Esophagus muscularis mucosa (tissue), 4 donors: Measurements from ENCODE around the gene FCAMR. TPM values are rescaled to one million over a fixed set of nuclear protein-coding genes. Genes with fewer than 3 reads are reported as not detected.

Experiments used
- DNase-seq: peaks from one replicate; pipeline ENCODE4 v3.0.0-alpha.2; 2017; ENCODE audit errors: extremely low spot score
- H3K27ac ChIP-seq, 4 donors: fragments of 200-600 bp; sonication (generic); replicated peaks in 1 of 4; 1 replicate in 3 of 4; 2 replicates in 1 of 4; pipeline ENCODE4 v1.5.1; 2016 to 2019; ENCODE audit warnings: mild to moderate bottlenecking in 1 of 4
- H3K27me3 ChIP-seq, 4 donors: fragments of 200-600 bp; sonication (generic); one replicate each; pipeline versions ENCODE4 v1.5.1 to v1.6.0; 2016 to 2019
- H3K36me3 ChIP-seq, 4 donors: fragments of 200-600 bp; sonication (generic); one replicate each; pipeline ENCODE4 v1.5.1; 2016 to 2019
- H3K4me1 ChIP-seq, 4 donors: fragments of 200-600 bp; sonication (generic); one replicate each; pipeline ENCODE4 v1.5.1; 2016 to 2019
- H3K4me3 ChIP-seq, 4 donors: fragments of 200-600 bp; sonication (generic); 1 replicate in 2 of 4; 2 replicates in 2 of 4; pipeline ENCODE4 v1.5.1; 2016 to 2019; ENCODE audit warnings: mild to moderate bottlenecking in 4 of 4, moderate library complexity in 1 of 4
- H3K9me3 ChIP-seq, 4 donors: fragments of 200-600 bp; sonication (generic); 1 replicate in 3 of 4; 2 replicates in 1 of 4; pipeline ENCODE4 v1.5.1; 2016 to 2019
- CTCF ChIP-seq, 3 experiments: fragments of 200-600 bp in 2 of 3; fragments of 450-650 bp in 1 of 3; sonication (generic) in 2 of 3; IDR thresholded peaks; one replicate each; pipeline ENCODE4 v1.5.1; 2017 to 2019; ENCODE audit warnings: antibody characterized with exemption in 3 of 3, mild to moderate bottlenecking in 2 of 3, moderate library complexity in 1 of 3
- EP300 ChIP-seq: sonication (generic); formaldehyde crosslinking; IDR thresholded peaks from one replicate; pipeline ENCODE4 v1.6.1; 2017; ENCODE audit warnings: antibody characterized with exemption
- POLR2A ChIP-seq: fragments of 450-650 bp; IDR thresholded peaks from one replicate; pipeline ENCODE4 v1.6.1; 2017; ENCODE audit warnings: antibody characterized with exemption, moderate library complexity, mild to moderate bottlenecking, low read depth
- POLR2AphosphoS5 ChIP-seq, 2 donors: sonication (generic); formaldehyde crosslinking; IDR thresholded peaks; one replicate each; pipeline ENCODE4 v1.6.1; 2017; ENCODE audit warnings: antibody characterized with exemption in 2 of 2
- WGBS: methylation state at CpG from one replicate; pipeline ENCODE4 v1.1.5; 2018; 5-methylcytosine and 5-hydroxymethylcytosine counted together
- intact Hi-C: fragments of 100-400 bp; cut with DNase I; formaldehyde crosslinking; loops from one replicate; pipeline ENCODE4 v1.15.1; 2023
- total RNA-seq, 4 donors: library from RNA; depleted of rRNA; stranded (reverse); fragments of >200 nt; gene quantifications; one replicate each; pipeline versions ENCODE4 v1.1.0 to v1.2.1, GENCODE V29; 2016

The FCAMR gene
- total RNA-seq, 4 donors from 2014 or later = not detected

DNA sequence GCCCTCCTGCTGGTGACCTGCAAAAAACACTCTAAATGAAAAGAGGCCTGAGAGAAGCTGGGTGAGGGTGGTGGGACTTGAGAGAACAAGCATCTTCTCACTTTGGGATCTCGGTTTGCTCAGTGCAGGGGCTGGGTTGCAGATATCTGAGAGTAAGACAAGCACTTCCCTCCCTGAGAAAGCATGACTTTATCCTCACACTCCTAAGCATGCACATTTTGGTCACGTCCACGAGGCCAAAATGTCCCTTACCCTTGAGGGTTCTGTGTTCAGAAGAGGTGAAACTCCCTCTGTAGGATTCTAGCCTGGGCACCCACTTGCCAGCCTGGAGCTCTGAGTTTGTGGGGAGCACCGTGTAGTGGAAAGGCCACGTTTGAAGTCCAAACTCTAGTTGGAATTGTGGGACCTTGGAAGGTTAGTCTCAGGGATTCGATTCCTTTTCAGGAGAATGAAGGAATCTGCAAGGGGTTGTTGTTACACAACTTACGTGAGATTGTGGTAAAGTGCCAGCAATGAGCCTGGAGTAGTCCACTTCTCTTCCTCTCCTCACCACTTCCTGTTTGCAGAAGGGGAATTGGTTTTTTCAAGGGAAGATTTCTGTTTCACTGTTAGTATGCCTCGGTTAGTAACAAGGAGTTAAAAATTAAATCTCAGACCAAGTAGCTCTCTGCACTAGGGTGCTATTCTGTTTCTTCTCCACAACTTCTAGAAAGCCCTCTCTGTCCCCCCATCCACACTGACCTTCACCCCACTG lies 3.0 kb downstream of the FCAMR start:
- WGBS = 72% methylated on average over 8 of the region's 8 CpGs
- DNase-seq = no peak
- Histone ChIP-seq H3K9me3 (no peaks in the 10 kb centered on the region), H3K27me3 (peaks cover 0 to 15% (median 0%) of the 10 kb centered on the region in 4 donors), H3K4me3 (no peak overlapping the region), H3K4me1 (no peaks in the 10 kb centered on the region), H3K27ac (no peak overlapping the region), H3K36me3 (no peaks in the 10 kb centered on the region)
- no peak for TF ChIP-seq POLR2AphosphoS5 (IDR thresholded peaks at IDR 0.05)
- TF ChIP-seq EP300 = no peak
- TF ChIP-seq POLR2A = no peak
- TF ChIP-seq CTCF (IDR thresholded peaks at IDR 0.05) = no peak
- intact Hi-C loops = no loop called here

- H3K4me1 ChIP-seq = no peaks in the 10 kb centered on the region
- no peak for TF ChIP-seq CTCF (IDR thresholded peaks at IDR 0.05)
- TF ChIP-seq EP300 = no peak
- no peak for TF ChIP-seq POLR2AphosphoS5 (IDR thresholded peaks at IDR 0.05)
- TF ChIP-seq POLR2A = no peak
- no peak overlapping the region for H3K27ac ChIP-seq
- H3K36me3 ChIP-seq = no peaks in the 10 kb centered on the region
- peaks cover 0 to 15% (median 0%) of the 10 kb centered on the region in 4 donors for H3K27me3 ChIP-seq
- H3K9me3 ChIP-seq = no peaks in the 10 kb centered on the region
- DNase-seq = no peak
- intact Hi-C loops = no loop called here
- H3K4me3 ChIP-seq = no peak overlapping the region
- 93% methylated on average over 2 of the region's 2 CpGs for WGBS
Observed at GRCh38 chr1:206965781-206966180, 4.5 kb downstream of the FCAMR start.

GRCh38 chr1:206963740-206964139 lies 6.5 kb downstream of the FCAMR start:
- WGBS = 92% methylated on average over 1 of the region's 1 CpG
- no peaks in the 10 kb centered on the region for H3K4me1 ChIP-seq
- intact Hi-C loops = no loop called here
- peaks cover 0 to 2% (median 0%) of the 10 kb centered on the region in 4 donors for H3K27me3 ChIP-seq
- H3K36me3 ChIP-seq = no peaks in the 10 kb centered on the region
- no peak for DNase-seq
- no peaks in the 10 kb centered on the region for H3K9me3 ChIP-seq
- H3K27ac ChIP-seq = no peak overlapping the region
- TF ChIP-seq CTCF (IDR thresholded peaks at IDR 0.05) (no peak), EP300 (no peak), POLR2AphosphoS5 (IDR thresholded peaks at IDR 0.05) (no peak), POLR2A (no peak)
- no peak overlapping the region for H3K4me3 ChIP-seq

- Histone ChIP-seq H3K36me3 (no peaks in the 10 kb centered on the region), H3K4me1 (no peaks in the 10 kb centered on the region), H3K9me3 (no peaks in the 10 kb centered on the region), H3K27me3 (no peaks in the 10 kb centered on the region), H3K4me3 (no peak overlapping the region), H3K27ac (no peak overlapping the region)
- TF ChIP-seq CTCF (IDR thresholded peaks at IDR 0.05) (no peak), POLR2A (no peak), EP300 (no peak), POLR2AphosphoS5 (IDR thresholded peaks at IDR 0.05) (no peak)
- no peak for DNase-seq
- intact Hi-C loops = no loop called here
- 83% methylated on average over 5 of the region's 5 CpGs for WGBS
Observed at GRCh38 chr1:206963119-206963712, 7.0 kb downstream of the FCAMR start.
